NCI-H1092 (cell line): ENCODE results near the gene CACNA2D2.

ENCODE experiments used
- DNase-seq: peaks from one replicate; lab custom pipeline; 2025; lab: John Stamatoyannopoulos, UW

The CACNA2D2 gene

GRCh38 chr3:50459785-50460184, 43.6 kb downstream of the CACNA2D2 start:
- DNase-seq: no peak

DNA sequence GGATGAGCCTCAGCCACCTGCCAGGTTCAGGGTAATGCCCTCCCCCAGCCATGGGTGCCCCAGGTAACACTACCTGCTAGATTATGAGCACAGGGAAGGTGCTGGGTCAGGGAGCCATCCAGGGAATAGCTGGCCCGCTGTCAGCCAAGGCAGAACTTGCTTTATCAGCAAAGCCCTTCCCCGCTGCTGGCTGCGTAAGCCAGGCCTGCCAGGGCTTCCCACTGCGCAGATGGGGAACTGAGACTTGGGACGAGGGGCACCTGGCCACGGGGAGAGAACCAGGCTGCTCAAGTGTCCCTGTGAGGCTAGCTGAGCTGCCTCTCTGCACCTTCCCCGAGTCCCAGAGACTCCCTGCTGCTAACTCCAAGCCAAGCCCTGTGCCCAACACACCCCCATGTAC, 45.4 kb downstream of the CACNA2D2 start:
- no peak for DNase-seq

- DNase-seq: no peak
Measured at GRCh38 chr3:50455161-50456018, 48.0 kb downstream of the CACNA2D2 start.

DNA sequence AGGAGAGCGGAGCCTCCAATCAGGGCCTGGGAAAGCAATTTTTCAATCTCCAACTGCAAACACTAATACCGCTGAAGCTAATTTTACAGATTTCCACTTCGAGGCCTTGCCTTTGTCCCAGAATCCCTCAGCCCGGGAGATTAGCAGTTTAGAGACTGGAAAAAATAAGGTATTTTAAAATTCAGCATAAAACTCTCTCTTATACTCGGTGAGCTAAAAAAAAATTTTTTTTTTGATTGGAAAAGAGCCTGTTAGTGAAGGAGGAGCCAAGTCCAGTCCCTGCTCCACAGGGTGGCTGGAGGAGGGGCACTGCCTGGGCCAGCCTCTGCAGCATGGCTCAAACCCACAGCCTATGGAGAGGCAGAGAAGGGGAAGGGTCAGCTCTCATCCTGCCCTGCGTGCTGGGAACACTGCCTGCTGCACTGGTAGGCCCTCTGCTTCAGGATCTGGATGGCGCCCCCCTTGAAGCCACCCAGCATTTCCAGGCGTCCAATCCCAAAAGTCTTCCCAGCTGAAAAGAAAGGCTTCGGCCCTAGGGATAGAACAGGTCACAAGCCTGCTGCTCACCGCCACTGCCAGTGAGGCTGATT, 48.9 kb downstream of the CACNA2D2 start:
- DNase-seq: no peak

DNA sequence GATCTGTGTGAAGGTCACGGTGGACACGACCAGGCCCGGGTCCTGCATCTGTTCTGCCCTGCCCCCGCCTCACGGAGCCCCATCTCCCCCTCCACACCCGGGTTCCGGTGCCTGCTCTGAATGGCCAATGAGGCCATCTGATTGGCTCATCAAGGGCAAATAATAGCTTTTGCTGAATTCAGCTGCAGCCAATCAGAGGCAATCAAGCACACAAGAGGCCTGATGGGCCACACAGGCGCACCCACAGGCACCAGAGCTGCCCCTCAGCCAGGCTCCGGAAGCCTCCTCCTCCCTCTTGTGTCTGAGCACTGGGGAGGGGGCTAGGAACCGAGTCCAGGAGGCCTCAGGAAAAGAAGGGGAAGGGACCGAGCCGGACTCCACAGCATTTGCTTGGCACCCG, 49.5 kb downstream of the CACNA2D2 start:
- DNase-seq: no peak

GRCh38 chr3:50450209-50450921, 53.1 kb downstream of the CACNA2D2 start:
- DNase-seq: peak; percentile 35

DNA sequence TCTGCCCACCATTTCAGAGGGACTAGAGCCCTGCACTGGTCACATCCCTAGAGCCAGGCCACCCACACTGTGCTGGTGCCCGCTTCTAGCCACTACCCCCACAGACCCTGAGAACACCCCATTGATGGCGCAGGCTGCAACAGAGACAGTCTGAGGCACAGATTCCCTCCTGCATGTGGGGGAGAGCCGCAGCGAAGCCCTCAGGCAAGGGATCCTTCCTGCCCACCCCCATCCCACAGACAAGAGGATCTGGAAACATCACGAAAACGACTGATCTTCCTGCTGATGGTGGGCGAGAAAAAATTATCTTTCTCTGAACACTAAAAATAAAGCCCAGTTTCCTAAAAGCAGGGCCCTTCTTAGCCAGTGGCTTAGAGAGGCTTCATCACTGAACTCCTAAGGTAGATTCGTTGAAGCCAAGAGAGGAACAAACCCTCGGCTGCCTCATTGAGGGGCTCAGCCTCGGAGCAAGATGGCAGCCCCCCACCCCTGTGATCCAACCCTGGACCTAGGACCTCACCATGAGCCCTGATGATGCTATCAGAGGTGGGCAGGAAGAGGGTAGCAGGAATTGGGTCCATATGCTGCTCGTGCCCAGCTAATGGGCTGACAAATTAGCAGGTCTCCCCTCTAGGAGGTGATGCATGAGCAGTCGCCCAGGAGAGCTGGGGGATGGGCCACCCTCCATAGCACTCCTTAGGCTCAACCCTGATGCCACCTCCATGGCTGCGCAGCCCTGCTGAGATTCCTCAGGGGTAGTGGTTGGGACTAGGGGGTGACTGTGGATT, 54.5 kb downstream of the CACNA2D2 start:
- no peak for DNase-seq

DNA sequence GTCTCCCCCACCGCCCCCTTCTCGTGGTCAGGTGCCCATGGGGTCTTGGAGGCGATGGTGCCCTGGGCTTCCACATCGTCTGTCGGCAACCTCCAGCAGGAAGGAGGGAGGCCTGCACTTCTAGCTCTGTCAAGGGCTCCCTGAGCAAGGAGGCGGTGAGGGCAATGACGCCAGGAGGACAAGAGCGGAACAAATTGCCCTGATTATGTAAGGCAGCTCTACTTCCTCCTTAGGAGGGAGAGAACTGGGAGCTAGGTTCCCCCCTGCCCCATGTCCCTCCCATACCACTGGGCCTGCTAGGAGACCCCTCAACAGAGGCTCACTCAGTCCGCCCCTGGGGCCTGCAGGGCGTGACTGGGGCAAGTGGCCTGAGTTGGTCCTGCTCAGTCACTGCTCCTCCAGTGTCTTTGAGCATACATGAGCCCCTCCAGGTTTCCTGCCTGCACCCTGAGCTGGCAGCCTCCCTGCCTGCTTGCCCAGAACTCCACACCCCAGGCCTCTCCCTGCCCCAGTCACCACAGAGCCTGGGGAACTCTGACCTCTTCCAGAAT, 56.1 kb downstream of the CACNA2D2 start:
- no peak for DNase-seq

GRCh38 chr3:50445919-50446318, 57.5 kb downstream of the CACNA2D2 start:
- DNase-seq: peak; percentile 84

DNA sequence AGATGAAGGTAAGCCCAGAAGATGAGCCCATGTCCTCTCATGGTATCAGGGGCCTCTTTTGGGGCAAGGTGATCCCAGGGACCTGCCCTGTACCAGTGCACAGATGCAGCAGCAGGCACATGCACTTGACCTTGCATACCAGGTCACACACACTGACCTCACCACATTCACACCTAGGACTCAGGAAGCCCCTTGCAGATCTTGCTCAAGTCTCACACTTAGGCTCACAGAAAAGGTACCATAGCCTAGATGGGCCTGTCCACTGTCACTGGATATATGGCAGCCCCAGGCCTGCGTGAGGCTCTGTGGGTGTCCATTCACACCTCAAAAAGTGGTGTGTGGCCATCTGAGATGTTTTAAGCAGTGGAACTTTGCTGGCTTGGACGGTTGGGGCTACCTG, 58.7 kb downstream of the CACNA2D2 start:
- DNase-seq: no peak

DNA sequence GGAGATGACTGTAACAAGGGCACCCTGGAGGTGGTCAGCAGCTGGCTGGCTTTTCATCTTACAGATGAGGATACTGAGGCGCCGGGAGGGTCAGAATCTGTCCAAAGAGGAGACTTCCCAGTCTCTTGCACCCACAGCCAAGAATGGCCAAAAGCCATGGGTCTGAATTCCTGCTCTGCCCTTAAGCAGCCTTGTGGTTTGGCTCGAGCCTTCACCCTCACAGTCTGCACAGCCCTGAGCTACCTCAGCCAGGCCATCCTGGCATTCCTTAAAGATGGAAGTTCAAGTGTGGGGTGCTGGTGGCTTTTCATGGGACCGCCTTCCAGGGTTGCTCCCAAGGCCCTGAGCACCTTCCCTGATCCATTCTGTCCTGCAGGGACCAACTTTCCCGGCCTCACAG, 59.2 kb downstream of the CACNA2D2 start:
- no peak for DNase-seq

DNA sequence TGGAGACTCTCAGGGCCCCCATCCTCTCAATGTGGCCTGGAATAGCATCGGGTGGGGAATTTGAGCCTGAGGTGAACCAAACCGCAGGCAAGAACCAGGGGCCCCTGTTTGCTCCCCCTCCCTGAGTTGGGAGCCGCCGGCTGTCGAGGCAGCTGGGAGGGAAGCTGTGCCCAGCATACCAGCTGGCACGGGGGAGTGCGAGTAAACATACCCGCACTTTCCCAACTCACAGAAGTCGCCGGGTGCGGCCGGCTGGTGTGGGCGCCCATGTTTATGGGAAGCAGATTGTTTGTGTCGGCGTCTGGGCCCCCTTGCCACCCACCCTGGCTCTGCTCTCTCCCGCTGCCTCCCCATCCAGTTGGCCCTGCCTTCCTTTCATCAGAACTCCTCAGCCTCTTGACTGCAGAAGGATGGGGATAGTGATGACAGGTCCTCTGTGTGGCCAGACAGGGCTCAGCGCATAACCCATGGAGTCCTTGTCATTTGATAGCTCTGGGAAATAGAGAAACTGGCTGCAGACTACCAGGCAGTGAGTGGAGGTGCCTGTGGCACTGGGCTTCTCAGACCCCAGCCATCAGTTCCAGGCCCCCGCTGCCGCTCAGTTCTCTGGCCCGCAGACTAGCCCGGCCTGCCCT, 60.4 kb downstream of the CACNA2D2 start:
- DNase-seq: peak; percentile 75

DNA sequence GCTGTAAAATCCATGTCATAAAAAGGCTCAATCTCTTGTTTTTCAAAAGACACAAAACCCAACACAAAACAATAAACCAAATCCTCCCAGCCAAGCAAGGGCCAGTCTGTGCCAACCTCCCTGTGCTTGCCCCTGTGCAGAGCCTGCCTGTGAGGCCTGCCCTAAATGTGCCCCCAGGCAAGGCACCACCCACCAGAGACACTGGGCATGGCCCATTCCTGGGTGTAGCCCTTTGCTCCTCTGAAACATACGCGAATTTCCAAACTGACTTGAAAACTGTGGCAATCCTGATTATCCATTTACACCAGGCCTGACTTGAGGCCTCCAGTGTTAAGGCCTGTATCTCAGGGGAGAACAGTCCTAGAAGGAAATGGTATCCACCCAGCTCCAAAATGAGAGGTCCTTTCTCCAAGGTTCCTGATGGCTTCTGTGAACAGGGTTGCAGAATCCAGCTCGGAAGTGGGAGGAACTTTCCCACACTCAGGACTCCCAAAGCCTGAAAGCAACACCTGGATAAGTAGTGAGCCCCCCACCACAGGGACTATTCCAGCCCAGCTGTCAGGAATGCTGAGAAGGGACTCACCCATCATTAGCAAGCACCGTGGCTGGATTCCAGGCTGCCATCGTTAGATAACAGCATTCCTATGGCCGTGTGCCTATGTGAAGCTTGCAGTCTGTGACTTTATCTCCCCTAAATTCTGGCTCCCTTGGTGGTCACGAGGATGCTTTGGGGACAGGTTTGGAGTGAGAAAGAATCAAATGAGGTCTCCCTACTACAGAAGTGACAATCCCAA, 61.8 kb downstream of the CACNA2D2 start:
- no peak for DNase-seq

- peak; percentile 18 for DNase-seq
Measured at GRCh38 chr3:50436114-50436674, 67.2 kb downstream of the CACNA2D2 start.

- no peak for DNase-seq
Measured at GRCh38 chr3:50435371-50436113, 67.9 kb downstream of the CACNA2D2 start.

GRCh38 chr3:50433954-50434353, 69.5 kb downstream of the CACNA2D2 start:
- no peak for DNase-seq

DNA sequence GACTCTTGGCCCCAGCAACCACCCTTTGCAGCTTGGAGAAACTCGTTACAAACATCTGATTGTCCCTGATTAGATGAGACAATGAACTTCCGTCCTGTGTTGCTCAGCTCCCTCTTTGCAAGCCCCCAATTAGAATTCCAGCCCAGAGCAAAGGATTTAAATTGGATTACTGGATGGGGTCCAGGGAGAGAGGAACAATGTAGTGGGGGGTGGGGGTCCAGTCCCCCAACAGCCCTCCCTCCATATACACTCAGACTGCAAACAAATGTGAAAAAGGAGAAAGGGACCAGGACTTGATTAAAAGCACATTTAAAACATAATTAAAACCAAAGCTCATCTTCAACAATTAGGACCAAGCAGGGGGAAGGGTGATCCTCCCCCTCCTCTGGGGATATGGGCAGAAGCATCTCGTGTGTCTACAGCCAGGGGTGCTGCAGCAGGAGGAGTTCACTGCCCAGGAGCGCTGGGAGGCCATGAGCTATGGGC, 72.4 kb downstream of the CACNA2D2 start:
- no peak for DNase-seq

GRCh38 chr3:50430191-50430590, 73.2 kb downstream of the CACNA2D2 start:
- no peak for DNase-seq

DNA sequence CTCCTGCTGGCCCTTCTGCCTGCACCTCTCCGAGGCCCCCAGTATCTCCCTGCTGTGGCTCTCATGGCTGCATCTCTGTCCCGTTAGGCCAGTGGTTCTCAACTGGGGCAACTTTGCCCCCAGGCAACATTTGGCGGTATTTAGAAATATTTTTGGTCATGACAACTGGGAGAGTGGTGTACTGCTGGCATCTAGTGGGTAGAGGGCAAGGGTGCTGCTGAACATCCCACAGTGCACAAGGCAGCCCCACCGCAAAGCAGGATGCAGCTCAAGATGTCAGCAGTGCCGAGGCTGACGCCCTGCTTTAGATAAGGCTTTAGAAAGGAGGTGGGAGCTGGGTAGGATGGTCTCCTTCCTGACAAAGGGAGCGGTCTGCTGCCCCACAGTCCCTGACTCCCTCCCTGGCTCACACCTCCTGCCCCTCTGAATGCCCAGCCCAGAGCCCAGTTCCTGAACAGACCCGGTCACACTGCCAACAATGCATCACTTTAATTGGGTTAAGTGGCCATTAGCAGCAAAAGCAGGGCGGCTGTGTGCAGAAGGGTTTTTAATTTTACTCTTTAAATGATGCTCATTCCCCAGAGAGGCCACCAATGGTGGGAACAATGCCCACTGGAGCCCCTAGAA, 75.3 kb downstream of the CACNA2D2 start:
- peak; percentile 25 for DNase-seq
